ENCODE data around the gene PDE4D.
"Not testable (repeated sequence)": the region's sequence is repeated elsewhere in the genome, so short reads cannot be mapped to it uniquely, and the experiment has no call there.

PDE4D gene

DNA sequence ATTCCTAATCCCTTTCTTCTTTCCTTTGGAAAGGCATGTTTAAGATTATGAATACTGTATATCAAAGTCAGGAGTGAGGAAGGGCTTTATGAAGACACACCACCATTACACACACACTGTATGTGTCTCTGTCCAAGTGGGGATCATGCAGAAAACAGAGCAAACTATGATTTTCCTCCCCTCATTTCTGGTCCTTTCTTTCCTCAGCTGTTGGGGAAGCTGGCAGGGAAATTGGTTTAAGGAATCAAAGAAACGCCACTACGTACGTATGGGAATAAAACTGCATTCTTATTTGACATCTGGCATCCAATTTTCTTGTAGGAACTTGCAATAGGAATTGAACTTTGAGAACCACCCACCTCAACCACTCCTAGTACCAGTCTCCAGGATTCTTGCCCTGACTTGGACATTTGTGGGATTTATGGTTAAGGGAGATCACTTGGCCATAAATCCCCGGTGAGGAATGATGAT is 125.8 kb downstream of the PDE4D start:
- no peak for DNase-seq

DNA sequence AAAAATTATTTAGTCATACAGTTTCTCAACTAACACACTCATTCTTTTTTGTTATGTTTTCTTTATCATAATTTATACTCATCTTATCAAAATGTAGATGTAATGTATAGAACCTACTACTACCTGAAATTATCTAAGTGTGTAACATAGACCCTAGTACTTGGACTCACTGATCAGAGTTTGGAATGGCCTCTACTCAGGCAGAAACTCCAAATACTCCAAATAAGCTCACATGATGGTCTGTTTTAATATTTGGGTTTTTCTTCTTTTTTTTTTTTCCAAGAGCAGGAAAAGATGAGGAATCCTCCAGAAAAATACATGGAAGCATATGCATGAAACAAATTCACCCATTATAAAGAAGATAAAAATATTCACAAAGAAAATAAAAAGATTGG is 126.3 kb downstream of the PDE4D start:
- no peak for DNase-seq

DNA sequence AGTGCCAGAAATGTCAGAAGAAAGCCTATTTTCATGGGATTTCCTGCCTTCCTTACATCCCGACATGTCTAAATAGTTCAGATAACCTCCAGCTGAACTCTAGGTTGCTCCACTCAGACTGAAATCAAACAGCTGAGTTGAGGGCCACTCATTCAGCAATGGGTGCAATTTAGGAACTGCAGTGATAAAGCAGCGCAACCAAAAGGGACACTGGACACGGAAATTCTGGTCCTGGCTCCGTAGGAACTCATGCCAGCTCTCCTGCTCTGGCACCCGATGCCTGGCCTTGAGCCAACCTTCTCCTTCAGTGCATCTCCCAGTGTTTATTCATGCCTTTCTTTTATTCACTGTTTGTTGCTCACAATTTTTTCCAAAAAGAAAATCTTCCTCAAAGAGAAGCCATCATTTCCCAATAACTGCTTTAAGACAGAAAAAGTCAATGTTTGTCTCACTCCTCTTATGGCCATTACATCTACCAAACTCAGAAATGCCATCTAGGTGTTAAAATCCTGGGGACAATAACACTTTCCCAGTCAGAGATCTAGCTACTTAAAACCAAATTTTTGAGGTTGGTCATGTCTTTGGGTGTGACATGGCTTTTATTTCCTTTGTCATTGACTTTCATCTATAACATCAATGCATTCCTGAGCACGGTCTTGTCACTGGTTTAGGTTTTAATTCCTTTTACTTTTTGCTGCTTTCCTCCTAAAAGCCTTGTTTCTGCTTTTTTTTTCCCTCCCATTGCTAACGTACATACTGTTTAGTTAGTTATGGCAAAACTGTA is 126.9 kb downstream of the PDE4D start:
- DNase-seq, result no peak

DNA sequence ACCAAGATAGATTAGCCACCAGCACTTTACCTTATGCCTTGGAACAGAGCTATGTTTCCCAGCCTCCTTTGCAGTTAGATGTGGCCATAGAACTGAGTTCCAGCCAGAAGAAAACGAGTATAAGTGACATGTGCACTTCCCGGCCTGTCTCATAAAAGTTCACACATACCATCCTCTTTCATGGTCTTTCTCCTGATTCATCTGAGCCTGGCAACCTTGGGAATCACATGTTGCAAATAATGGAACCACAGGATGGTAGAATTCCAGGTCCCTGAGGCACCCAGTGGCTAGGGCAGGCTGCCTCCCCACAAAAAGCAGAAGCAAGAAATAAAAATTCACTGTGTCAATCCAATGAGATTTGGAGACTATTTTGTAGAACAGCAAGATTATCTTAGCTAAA is 128.1 kb downstream of the PDE4D start:
- DNase-seq, result no peak

DNA sequence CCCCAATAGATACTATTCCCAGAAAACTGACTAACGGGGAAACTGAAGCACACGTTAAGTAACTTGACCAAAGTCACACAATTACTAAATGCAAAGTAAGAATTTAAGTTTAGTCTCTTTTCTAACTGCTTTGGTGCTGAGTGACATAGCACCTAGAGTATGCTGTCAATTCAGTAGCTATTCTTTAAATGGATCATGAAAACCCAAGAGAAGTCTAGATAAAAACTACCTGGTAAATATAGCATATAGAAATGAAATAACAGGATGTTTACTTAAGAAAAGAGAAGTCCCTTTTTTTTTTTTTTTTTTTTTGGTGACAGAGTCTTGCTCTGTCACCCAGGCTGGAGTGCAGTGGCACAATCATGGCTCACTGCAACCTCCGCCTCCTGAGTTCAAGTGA is 129.2 kb downstream of the PDE4D start:
- DNase-seq, result no peak

DNA sequence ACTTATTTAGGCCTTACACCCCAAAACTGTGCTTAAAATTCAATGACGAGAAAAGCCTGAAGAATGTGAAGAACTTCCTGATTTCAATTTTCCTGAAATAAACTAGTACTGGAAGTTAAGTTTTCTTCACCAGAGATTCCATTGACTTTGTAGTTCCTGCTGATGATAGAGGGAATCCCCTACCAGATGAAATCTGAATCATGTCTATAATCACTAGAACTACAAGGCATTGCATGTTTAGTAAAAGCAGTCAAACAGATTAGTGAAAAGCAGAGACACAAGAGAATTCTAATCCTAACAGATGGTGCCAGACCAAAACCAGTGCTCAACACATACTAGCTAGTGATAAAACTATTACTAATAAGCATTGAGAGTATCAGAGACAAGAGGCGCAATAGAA is 130.0 kb downstream of the PDE4D start:
- no peak for DNase-seq

DNA sequence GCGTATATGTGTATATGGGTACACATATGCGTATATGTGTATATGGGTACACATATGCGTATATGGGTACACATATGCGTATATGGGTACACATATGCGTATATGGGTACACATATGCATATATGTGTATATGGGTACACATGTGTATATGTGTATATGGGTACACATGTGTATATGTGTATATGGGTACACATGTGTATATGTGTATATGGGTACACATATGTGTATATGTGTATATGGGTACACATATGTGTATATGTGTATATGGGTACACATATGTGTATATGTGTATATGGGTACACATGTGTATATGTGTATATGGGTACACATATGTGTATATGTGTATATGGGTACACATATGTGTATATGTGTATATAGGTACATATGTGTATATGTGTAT is 131.3 kb downstream of the PDE4D start:
- DNase-seq, result not testable (repeated sequence)

DNA sequence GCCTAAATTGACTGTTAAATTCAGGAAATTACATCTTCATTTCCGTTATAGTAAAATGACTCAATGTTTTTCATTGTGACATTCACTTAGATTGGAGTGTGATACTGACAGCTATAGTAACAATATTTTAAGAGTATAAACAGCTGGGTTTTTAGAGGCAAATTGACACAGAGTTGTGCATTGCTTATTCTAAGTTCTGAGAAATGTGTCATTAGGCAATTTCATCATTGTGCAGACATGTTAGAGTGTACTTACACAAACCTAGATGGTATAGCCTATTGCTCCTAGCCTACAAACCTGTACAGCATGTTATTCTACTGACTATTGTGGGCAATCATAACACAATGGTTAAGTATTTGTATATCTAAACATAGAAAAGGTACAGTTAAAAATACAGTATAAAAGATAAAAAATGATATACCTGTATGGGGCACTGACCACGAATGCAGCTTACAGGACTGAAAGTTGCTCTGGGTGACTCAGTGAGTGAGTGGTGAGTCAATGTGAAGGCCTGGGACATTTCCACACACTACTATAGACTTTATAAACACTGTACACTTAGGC is 132.7 kb downstream of the PDE4D start:
- no peak for DNase-seq

DNA sequence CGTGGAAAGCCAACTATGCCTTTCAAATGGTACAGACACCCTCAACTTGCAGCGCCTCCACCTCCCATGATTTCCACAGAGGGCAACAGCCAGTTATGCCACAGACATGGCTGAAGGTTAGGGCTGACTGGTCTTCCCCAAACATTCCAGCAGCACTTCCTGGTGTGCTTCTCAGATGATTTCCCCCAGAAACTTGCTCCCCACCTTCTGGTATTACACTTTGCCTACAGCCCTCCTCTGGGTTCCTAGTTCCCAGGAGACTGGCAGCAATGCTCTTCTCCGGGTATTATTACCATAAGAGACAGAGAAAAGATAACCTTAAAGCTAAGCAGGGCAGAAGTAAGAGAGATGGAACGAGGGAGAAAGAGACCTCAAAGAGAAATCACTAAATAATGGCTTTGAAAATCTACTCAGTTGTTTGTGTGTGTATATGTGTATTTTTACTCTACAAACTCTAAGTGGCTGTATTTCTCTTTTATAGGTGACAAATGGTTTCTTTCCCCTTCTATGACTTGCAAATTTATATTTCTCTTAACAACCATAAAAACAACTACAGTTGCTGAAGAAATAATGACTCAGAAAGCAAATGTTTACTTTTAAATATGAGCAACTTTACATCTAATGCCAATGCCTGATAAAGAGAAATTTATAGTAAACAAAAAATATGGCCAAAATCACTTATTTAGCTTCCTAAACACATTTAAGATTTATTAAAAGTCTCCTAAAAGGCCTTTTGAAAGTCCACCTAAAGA is 133.8 kb downstream of the PDE4D start:
- DNase-seq, result no peak

DNA sequence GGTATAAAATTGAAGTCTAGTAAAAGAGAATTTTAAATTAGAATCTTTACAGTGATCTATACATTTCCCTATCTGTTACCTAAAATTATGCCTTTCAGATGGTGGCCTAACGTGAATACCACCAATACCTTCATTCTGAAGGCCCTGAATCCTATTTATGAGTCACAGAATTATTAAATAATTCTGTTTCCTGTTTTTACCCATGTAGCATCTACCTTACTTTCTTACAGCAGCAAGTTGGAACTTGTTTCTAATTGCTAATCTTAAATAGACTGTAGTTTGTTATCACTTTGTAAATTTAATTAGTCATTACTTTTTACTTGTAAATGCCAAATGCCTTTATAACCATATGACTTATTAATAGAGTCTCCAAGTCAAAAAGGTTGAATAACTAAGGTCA is 135.0 kb downstream of the PDE4D start:
- no peak for DNase-seq

DNA sequence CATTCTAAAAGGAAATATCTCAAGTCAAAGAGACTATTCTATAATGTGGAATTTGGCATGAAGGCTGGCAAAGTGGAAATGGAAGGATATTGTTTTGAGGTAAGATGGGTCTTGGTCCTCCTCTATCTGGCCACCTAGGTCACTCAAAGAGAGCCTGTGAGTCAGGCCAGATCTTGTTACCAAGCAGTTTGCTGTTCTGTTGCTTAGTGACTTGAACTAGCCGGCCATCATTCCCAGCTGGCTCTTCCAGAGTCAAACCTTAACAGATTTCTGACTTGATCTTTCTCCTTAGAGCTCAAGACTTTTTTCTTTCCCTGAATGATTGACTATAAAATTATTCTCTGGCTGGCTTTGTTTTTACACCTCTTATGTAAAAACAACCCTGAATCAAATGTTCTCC is 136.1 kb downstream of the PDE4D start:
- no peak for DNase-seq

DNA sequence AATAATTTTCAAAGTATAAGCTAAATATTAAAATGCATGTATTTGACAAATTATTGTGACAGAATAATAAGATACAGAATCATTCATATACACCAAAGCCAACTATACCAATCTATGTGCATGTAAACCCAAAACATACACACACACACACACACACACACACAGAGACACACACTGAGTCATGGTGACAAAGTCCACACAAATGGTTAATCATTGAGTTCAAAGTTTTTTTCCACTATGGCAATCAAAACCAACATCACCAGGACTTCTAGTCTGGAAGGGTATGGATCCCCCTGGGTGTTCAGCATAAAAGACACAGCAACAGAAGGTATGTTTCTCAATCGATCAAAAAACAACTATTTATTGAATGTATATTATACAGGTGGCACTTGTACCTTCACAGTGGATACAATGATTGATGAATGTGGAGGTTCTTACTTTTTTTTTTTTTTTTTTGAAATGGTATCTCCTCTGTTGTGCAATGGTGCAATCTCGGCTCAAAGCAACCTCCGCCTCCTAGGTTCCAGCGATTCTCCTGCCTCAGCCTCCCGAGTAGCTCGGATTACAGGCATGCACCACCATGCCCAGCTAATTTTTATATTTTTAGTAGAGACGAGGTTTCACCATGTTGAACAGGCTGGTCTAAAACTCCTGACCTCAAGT is 137.0 kb downstream of the PDE4D start:
- DNase-seq, result no peak

DNA sequence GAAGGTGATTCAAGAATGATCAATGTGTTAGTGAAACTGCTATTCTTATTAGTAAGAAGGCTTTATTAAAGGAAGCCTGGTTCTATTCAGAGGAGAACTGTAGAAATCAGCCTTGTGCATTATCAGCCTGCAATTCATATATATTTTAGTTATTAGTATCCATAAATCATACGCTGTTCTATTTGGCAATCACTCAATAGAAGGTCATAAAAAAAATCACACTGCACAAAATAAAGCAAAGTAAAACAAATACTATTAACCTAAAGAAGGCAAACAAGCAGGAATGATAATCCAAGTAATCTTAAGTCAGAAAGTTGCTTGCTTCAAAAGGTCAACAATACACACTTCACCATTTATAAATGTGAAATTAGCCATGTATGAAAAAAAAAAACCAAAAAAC is 138.1 kb downstream of the PDE4D start:
- no peak for DNase-seq

DNA sequence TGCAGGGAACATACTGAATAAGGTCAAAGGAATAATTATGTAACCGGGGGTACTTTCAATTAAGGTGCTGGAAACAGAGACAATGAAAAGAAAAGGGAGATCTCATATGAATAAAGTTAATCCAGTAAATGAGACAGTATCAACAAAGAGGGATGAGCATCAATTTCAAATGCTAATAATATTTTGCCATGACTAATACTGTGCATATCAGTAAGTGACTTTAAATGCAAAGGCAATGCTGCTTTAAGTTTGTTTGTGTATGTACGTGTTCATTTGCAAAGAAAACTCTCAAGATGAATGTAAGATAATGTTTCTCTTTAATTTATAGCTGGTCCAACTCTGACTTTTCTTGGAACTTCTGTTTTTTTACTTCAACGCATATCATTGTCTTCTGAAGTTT is 139.9 kb downstream of the PDE4D start:
- DNase-seq, result no peak

DNA sequence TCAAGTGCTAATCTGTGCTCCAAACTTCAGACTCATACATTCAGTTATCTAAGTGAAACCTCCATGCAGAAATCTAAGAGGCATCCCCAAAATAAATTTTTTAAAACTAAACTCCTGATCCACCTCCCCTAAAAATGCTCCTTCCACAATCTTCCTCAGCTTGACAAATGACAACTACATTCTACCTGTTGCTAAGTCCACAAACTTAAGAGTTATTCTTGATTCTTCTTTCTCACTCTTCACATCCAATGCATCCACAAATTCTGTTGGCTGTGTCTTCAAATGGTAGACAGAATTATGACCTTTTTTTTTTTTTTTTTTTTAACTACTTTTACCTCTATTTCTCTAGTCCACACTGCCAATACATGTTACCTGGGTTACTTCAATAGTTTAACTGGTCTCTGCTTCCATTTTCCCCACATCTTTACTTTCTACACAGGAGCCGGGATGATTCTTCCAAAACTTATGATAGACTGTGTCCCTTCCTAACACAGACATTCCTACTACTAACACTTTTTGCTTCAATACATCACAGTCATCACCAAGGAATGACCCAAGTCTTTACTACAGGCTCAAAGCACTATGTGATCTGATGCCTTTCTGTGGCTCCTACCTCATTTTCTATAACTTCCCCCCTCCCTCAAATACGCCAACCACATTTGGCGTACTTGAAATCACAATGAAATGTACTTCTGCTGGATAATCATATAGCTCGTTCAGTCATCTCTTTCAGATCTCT is 143.6 kb downstream of the PDE4D start:
- DNase-seq, result no peak

DNA sequence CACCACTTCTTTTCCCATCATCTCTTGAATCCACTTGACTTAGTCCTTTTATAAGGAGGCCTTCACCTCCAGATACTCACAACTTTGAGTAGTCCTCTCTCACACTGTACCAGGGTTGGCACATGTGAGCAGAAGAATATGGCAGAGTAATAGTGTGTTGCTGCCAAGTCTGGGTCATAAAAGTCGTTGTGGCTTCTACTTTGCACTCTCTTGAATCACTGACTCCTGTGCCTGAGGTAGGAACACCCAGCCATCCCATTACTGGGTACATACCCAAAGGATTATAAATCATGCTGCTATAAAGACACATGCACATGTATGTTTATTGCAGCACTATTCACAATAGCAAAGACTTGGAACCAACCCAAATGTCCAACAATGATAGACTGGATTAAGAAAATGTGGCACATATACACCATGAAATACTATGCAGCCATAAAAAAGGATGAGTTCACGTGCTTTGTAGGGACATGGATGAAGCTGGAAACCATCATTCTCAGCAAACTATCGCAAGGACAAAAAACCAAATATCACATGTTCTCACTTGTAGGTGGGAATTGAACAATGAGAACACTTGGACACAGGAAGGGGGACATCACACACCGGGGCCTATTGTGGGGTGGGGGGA is 145.4 kb downstream of the PDE4D start:
- not testable (repeated sequence) for DNase-seq

DNA sequence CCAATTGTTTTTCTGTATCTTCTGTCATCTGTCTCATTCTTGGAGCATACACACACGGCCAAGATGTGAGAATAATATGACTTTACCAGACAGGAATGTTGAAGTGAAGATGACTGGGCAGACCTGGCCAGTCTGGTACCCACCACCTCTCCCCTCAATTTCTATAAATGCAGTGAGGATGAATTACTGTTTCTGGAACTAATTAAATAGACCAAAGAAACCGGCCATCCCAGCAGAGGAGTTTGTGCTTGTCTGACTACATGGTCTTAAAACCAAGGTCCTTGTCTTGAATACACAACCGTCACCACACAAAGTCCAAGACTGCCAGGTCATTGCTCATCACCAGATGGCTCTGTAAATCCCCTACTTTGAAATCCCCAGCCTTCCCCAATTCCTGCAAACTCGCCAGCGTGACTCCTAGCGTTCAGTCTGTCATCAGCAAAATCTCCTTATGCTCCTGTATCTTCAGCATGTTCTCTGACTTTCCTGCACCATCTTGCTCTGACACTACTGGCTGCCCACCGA is 147.2 kb downstream of the PDE4D start:
- no peak for DNase-seq

DNA sequence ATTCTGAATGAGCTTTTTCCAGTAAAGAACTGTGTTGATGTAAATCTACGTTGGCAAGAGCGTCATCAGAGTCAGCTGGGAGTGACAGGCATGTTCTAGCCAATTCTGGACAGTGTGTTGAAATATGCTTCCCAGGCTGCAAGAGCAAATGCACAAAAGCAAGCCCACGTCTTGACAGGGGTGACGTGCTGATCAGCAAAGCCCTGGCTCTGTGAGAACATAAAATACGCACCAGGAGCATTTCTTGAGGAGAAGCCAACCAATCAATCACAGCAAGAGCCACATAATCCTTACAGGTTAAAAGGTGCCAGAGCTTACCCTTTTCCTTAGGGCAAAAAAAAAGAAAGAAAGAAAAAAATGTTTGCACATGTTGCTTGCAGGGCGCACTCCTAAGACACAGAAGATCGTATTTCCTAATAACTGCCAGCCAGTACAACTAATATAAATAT is 148.1 kb downstream of the PDE4D start:
- no peak for DNase-seq

DNA sequence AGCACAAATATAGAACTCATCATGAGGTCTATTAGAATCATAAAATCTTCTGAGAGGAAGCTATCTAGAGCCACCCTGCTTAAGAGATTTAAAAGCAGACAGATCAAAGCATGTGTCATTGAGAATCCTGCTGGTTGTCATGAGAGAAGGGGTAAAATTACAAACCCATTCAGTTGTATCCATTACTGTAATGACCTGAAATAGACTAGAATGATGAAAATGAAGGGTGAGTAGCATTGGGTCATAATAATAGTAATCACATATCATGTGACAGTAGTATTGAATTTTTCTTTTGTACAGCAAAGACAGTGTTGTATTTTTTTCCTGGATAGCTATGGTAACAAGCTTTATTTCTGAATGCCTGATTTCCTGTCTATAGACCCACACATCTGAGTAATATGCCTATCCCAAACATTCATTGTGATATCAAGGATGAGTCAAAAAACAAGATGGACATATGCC is 149.0 kb downstream of the PDE4D start:
- no peak for DNase-seq

DNA sequence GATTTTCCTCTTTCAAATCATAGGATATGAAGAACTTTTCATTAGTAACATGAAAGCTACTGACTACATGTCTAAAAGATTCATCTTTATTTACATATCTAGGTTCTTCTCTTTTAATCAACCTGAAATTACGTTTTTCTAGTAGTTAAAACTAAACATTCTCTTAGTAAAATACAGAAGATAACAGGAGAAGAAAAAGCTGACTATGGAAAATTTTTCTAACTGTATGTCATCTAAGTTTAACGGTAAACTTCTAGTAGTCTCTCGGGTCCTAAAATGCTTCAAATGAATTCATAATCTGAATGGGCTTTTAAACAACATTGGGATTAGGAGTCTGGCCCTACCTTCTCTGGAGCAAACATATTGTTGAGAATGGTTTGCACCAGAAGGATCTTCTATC is 151.9 kb downstream of the PDE4D start:
- DNase-seq, result no peak

DNA sequence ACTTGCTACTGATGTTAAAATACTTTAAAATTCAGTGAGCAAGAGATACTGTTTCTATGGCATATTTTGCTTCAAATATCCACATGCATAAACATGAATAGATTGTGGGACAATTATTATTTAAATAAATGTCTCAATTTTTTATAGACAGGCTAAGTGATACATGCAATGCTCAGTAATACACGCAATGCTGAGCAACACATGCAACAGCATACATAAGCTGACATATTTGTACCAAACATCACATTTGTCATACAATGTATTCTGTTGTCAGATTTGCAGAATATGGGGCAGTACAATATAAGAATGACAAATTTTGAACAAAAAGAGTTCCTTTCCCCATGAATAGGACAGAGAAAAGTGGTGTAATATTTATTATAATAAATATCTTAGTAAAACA is 155.5 kb downstream of the PDE4D start:
- DNase-seq, result no peak

DNA sequence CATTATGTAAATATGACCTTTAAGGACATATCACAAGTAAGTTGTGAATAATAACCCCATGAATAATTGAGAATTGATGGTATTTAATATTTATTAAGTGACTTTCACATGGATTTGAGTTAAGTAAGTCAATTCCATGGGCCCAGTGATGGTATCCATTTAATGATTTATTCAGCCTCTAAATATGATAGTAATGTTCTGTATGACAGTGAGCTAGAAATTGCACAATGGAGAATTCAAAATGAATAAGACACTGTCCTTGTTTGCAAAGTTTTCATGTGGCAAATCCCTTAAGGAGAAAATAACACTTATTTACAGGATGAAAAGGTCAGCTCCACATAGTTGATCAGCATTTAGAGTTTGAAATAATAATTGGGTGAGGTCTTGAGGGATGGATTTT is 160.7 kb downstream of the PDE4D start:
- DNase-seq, result no peak
